Adrenal gland (tissue), 5 donors: Measurements from ENCODE around the gene ZAP70.

Experiments used
- CTCF ChIP-seq, 6 experiments: fragments of 450-650 bp in 4 of 6; fragments of 200-600 bp in 2 of 6; sonication (generic) in 1 of 6; IDR thresholded peaks; 1 replicate in 5 of 6; 2 replicates in 1 of 6; pipeline versions ENCODE4 v1.5.1 to v1.8.0; 2016 to 2021; ENCODE audit warnings: antibody characterized with exemption in 6 of 6, mild to moderate bottlenecking in 2 of 6, moderate library complexity in 1 of 6
- POLR2A ChIP-seq, 2 donors: fragments of 450-650 bp; IDR thresholded peaks; one replicate each; pipeline ENCODE4 v1.6.1; 2017; ENCODE audit warnings: antibody characterized with exemption in 2 of 2, mild to moderate bottlenecking in 2 of 2, moderate library complexity in 1 of 2
- donor health status: DM: no; HTN: no; CAD: no.

GRCh38 chr2:97698530-97698929 lies 14.8 kb upstream of the ZAP70 start:
- TF ChIP-seq CTCF (IDR thresholded peaks at IDR 0.05) (no peak), POLR2A (IDR thresholded peaks at IDR 0.05) (no peak)
